ENCODE results near the gene CCL1. TPM values are rescaled to one million over a fixed set of nuclear protein-coding genes. Genes with fewer than 3 reads are reported as not detected.

Gene CCL1
- total RNA-seq, 4 donors from 2014 or later = not detected

DNA sequence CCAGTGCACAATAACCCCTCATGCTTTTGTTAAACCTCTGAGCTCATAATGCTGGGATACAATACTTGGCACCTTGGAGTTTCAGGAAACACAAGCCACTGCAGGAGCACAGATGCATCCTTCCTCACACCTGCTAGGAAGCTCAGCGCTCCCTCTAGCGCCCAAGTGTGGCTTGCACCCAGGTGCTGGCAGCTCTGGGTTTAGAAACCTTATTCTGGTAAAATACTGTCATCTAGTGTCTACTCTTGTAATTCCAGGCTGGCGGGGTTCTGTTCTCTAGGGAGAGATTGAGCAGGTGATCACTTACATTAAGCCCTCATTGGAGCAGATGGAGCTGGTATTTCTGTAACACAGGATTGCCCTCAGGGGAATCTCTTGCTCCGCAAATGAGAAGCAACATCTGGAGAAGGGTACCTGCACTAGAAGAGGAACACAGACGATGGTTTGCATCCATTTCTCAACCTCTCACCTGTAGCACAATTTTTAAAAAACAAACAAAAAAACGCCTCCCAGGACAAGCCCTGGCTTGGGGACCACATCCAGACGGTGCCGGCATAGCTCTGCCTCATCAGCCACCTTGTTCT, 1.5 kb downstream of the CCL1 start:
- H3K4me3 ChIP-seq = no peak overlapping the region
- H3K27ac ChIP-seq = no peak overlapping the region
- no peaks in the 10 kb centered on the region for H3K27me3 ChIP-seq
- no peaks in the 10 kb centered on the region for H3K9me3 ChIP-seq
- H3K36me3 ChIP-seq = no peaks in the 10 kb centered on the region
- 22 to 24% methylated on average over 8 of the region's 8 CpGs for WGBS, 2 donors
- DNase-seq (ENCODE audit: low spot score in 2 of 2) = peak; percentile 89 to 95
- peaks cover 0 to 19% (median 3%) of the 10 kb centered on the region in 4 donors for H3K4me1 ChIP-seq
- TF ChIP-seq, protein P1, sequence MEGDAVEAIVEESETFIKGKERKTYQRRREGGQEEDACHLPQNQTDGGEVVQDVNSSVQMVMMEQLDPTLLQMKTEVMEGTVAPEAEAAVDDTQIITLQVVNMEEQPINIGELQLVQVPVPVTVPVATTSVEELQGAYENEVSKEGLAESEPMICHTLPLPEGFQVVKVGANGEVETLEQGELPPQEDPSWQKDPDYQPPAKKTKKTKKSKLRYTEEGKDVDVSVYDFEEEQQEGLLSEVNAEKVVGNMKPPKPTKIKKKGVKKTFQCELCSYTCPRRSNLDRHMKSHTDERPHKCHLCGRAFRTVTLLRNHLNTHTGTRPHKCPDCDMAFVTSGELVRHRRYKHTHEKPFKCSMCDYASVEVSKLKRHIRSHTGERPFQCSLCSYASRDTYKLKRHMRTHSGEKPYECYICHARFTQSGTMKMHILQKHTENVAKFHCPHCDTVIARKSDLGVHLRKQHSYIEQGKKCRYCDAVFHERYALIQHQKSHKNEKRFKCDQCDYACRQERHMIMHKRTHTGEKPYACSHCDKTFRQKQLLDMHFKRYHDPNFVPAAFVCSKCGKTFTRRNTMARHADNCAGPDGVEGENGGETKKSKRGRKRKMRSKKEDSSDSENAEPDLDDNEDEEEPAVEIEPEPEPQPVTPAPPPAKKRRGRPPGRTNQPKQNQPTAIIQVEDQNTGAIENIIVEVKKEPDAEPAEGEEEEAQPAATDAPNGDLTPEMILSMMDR (IDR thresholded peaks at IDR 0.05) = peak; percentile 95 to 99 (median 96)
- TF ChIP-seq EP300 (IDR thresholded peaks at IDR 0.05) (peak in 1 of 2 donors; percentile 60), POLR2A (IDR thresholded peaks at IDR 0.05) (no peak)

DNA sequence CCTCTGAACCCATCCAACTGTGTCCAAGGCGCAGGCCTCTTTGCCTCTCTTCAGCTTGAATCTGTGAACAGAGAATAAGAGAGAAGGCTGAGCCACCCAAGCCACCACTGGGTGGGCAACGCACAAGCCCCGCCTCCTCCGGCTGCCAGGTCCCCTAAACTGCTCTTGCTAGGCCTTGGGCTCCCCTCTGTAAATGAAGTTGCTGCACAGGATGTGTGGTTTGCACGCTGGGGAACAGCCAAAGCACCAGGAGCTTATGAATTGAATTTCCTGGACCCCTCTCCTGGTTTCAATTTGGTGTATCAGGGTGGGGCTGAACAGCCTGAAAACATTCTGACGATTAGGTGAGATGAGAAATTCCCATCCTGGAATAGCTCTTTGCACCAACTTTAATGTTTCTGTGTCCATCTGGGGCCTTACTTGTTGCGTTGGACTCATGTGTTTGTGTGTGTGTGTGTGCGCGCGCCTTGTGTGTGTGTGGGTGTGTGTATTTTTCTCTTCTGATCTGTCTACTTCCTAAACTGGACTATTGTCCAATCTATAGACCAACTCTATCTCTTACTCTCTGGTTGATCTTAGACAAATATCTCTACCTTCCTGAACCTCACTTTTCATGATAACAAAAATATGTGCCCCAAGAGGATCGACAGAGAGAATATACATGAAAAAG, 2.3 kb downstream of the CCL1 start:
- no peak overlapping the region for H3K4me3 ChIP-seq
- DNase-seq (ENCODE audit: low spot score in 2 of 2) = no peak
- H3K9me3 ChIP-seq = no peaks in the 10 kb centered on the region
- no peaks in the 10 kb centered on the region for H3K27me3 ChIP-seq
- TF ChIP-seq, protein P1 (IDR thresholded peaks at IDR 0.05) = no peak
- TF ChIP-seq EP300 (IDR thresholded peaks at IDR 0.05) (no peak), POLR2A (IDR thresholded peaks at IDR 0.05) (no peak)
- H3K4me1 ChIP-seq = peaks cover 0 to 27% (median 7%) of the 10 kb centered on the region in 4 donors
- no peaks in the 10 kb centered on the region for H3K36me3 ChIP-seq
- H3K27ac ChIP-seq = no peak overlapping the region
- WGBS, 2 donors = 75 to 78% methylated on average over 11 of the region's 11 CpGs

GRCh38 chr17:34358631-34359030, 4.4 kb downstream of the CCL1 start:
- H3K27me3 ChIP-seq = no peaks in the 10 kb centered on the region
- no peak overlapping the region for H3K27ac ChIP-seq
- H3K4me3 ChIP-seq = no peak overlapping the region
- TF ChIP-seq EP300 (IDR thresholded peaks at IDR 0.05) (no peak), POLR2A (IDR thresholded peaks at IDR 0.05) (no peak)
- TF ChIP-seq, protein P1 (IDR thresholded peaks at IDR 0.05) = no peak
- no peaks in the 10 kb centered on the region for H3K9me3 ChIP-seq
- WGBS, 2 donors = 96 to 100% methylated on average over 3 of the region's 3 CpGs
- H3K4me1 ChIP-seq = peaks cover 0 to 37% (median 9%) of the 10 kb centered on the region in 4 donors
- no peak for DNase-seq (ENCODE audit: low spot score in 2 of 2)
- no peaks in the 10 kb centered on the region for H3K36me3 ChIP-seq

DNA sequence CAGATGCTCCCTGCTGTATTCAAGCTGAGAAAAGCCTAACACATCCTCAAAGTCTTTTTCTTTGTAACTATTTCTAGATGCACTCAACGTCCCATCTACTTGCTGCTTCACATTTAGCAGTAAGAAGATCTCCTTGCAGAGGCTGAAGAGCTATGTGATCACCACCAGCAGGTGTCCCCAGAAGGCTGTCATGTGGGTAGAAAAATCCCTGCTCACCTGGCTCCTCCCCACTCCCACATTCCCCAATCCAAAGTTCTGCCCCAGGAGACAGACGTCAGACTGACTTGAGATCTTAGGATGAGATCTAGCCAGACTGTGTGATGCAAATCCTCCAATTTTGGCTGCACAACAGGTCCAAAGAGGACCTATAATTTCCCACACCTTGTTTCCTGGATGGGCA, 5.6 kb downstream of the CCL1 start:
- peaks cover 0 to 37% (median 9%) of the 10 kb centered on the region in 4 donors for H3K4me1 ChIP-seq
- H3K36me3 ChIP-seq = no peaks in the 10 kb centered on the region
- TF ChIP-seq, protein P1 (IDR thresholded peaks at IDR 0.05) = no peak
- TF ChIP-seq POLR2A (IDR thresholded peaks at IDR 0.05) (no peak), EP300 (IDR thresholded peaks at IDR 0.05) (no peak)
- H3K27me3 ChIP-seq = no peaks in the 10 kb centered on the region
- no peak overlapping the region for H3K4me3 ChIP-seq
- DNase-seq (ENCODE audit: low spot score in 2 of 2) = no peak
- H3K9me3 ChIP-seq = no peaks in the 10 kb centered on the region
- no peak overlapping the region for H3K27ac ChIP-seq
- 80 to 86% methylated on average over 2 of the region's 2 CpGs for WGBS, 2 donors

GRCh38 chr17:34356194-34356593, 6.8 kb downstream of the CCL1 start, which contains the start of gene CCL13:
TSS of gene CCL13 (plus strand) at chr17:34356480. CDS start at chr17:34356527, 47 bp downstream.
- H3K36me3 ChIP-seq = no peaks in the 10 kb centered on the region
- no peak within 1 kb of the TSS for H3K4me3 ChIP-seq
- peaks cover 0 to 35% (median 9%) of the 10 kb centered on the region in 4 donors for H3K4me1 ChIP-seq
- TF ChIP-seq, protein P1 (IDR thresholded peaks at IDR 0.05) = no peak
- peak in 1 of 2 donors; percentile 15 for TF ChIP-seq EP300 (IDR thresholded peaks at IDR 0.05)
- H3K27ac ChIP-seq = peak within 1 kb of the TSS in 2 of 4 donors; percentile 39 to 58
- H3K9me3 ChIP-seq = no peaks in the 10 kb centered on the region
- WGBS, 2 donors = 74 to 83% methylated on average over 5 of the region's 5 CpGs
- no peaks in the 10 kb centered on the region for H3K27me3 ChIP-seq
- DNase-seq (ENCODE audit: low spot score in 2 of 2) = peak in 1 of 2 donors; percentile 15

Measured in tibial nerve (tissue), 4 donors.